ENCODE data around the gene BRD9.
A peak's percentile ranks its signal among the peaks of the same experiment; 100 is the strongest.
"Not testable (repeated sequence)": the region's sequence is repeated elsewhere in the genome, so short reads cannot be mapped to it uniquely, and the experiment has no call there.

BRD9 gene

GRCh38 chr5:922436-923280 is 30.1 kb upstream of the BRD9 start:
- DNase-seq (ENCODE audit: low read depth) = no peak

GRCh38 chr5:921456-922435 is 29.1 kb upstream of the BRD9 start:
- DNase-seq (ENCODE audit: low read depth) = no peak

- no peak for DNase-seq (ENCODE audit: low read depth)
Observed at GRCh38 chr5:920321-920720, 27.7 kb upstream of the BRD9 start.

GRCh38 chr5:919356-920000 is 26.9 kb upstream of the BRD9 start:
- DNase-seq (ENCODE audit: low read depth) = no peak

GRCh38 chr5:918717-919116 is 26.1 kb upstream of the BRD9 start:
- DNase-seq (ENCODE audit: low read depth) = not testable (repeated sequence)

- DNase-seq (ENCODE audit: low read depth) = no peak
Observed at GRCh38 chr5:916441-917293, 24.1 kb upstream of the BRD9 start.

- no peak for DNase-seq (ENCODE audit: low read depth)
Observed at GRCh38 chr5:915946-916345, 23.3 kb upstream of the BRD9 start.

- DNase-seq (ENCODE audit: low read depth) = not testable (repeated sequence)
Observed at GRCh38 chr5:915346-915745, 22.7 kb upstream of the BRD9 start.

- DNase-seq (ENCODE audit: low read depth) = no peak
Observed at GRCh38 chr5:914612-915011, 22.0 kb upstream of the BRD9 start.

GRCh38 chr5:914174-914573 is 21.6 kb upstream of the BRD9 start:
- no peak for DNase-seq (ENCODE audit: low read depth)

- peak; percentile 18 for DNase-seq (ENCODE audit: low read depth)
Observed at GRCh38 chr5:912280-913091, 19.9 kb upstream of the BRD9 start.

GRCh38 chr5:911601-912000 is 19.0 kb upstream of the BRD9 start:
- no peak for DNase-seq (ENCODE audit: low read depth)

- no peak for DNase-seq (ENCODE audit: low read depth)
Observed at GRCh38 chr5:910769-911160, 18.2 kb upstream of the BRD9 start.

- DNase-seq (ENCODE audit: low read depth) = no peak
Observed at GRCh38 chr5:909994-910768, 17.6 kb upstream of the BRD9 start.

- DNase-seq (ENCODE audit: low read depth) = no peak
Observed at GRCh38 chr5:909086-909485, 16.5 kb upstream of the BRD9 start.

GRCh38 chr5:908172-908571 is 15.6 kb upstream of the BRD9 start:
- no peak for DNase-seq (ENCODE audit: low read depth)

GRCh38 chr5:907366-907910 is 14.8 kb upstream of the BRD9 start:
- no peak for DNase-seq (ENCODE audit: low read depth)

GRCh38 chr5:905139-905642 is 12.6 kb upstream of the BRD9 start:
- DNase-seq (ENCODE audit: low read depth) = no peak

GRCh38 chr5:903756-904096 is 11.1 kb upstream of the BRD9 start:
- DNase-seq (ENCODE audit: low read depth) = no peak

All from activated gamma-delta T cell treated with anti-CD3 and anti-CD28 coated beads, Interleukin-2, amount 50 U/mL, for 16 hours (primary cell).